Skin epidermis (tissue), 12 donors: ENCODE results near the gene SYT6.

Experiments used
- H3K27ac ChIP-seq, 21 experiments: fragments of 200-600 bp; sonication (generic) in 11 of 21; one replicate each; pipeline ENCODE4 v1.5.0; 2020; ENCODE audit warnings: mild to moderate bottlenecking in 3 of 21, inconsistent platforms in 2 of 21, moderate library complexity in 2 of 21
- H3K4me3 ChIP-seq, 7 experiments: fragments of 200-600 bp; sonication (generic) in 2 of 7; one replicate each; pipeline ENCODE4 v1.5.0; 2020; ENCODE audit warnings: inconsistent platforms in 2 of 7, mild to moderate bottlenecking in 2 of 7, moderate library complexity in 1 of 7

The SYT6 gene, protein sequence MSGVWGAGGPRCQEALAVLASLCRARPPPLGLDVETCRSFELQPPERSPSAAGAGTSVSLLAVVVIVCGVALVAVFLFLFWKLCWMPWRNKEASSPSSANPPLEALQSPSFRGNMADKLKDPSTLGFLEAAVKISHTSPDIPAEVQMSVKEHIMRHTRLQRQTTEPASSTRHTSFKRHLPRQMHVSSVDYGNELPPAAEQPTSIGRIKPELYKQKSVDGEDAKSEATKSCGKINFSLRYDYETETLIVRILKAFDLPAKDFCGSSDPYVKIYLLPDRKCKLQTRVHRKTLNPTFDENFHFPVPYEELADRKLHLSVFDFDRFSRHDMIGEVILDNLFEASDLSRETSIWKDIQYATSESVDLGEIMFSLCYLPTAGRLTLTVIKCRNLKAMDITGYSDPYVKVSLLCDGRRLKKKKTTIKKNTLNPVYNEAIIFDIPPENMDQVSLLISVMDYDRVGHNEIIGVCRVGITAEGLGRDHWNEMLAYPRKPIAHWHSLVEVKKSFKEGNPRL

GRCh38 chr1:114153261-114154145 lies at the start of gene SYT6:
TSS of gene SYT6 (minus strand) at chr1:114153869. CDS start at chr1:114153772, 97 bp downstream.
- H3K4me3 ChIP-seq, result peak within 1 kb of the TSS; percentile 9 to 37 (median 15)
- H3K27ac ChIP-seq, result no peak within 1 kb of the TSS

GRCh38 chr1:114201486-114201885 lies 47.8 kb upstream of the SYT6 start:
- no peak overlapping the region for H3K4me3 ChIP-seq
- H3K27ac ChIP-seq, result no peak overlapping the region

DNA sequence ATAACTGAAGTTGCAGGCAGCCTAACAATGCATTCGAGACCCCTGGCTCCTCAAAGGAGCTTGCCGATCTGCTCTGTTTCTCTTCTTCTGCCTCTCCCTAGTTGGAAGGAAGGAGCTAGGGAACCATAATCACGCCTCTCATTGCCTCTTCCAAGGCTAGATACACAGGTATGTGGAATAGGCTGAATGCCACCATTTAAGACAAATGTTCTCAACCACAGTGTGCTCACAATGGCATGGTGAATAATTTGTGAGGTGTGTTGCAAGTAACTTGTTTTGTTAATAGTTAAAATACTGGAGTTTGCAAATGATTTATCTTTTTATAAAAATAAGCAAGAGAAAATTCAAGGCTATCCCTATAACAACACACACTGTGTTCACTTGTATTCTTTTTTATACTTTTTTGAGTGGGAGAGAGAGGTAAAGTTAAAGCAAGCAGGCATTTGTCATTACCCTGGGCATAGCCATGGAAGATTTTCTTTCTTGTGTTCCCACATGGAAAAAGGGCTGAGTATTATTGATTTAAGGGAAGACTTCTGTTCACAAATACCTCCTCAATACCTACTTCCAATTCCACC lies 45.4 kb upstream of the SYT6 start:
- Histone ChIP-seq H3K4me3 (no peak overlapping the region), H3K27ac (no peak overlapping the region)

DNA sequence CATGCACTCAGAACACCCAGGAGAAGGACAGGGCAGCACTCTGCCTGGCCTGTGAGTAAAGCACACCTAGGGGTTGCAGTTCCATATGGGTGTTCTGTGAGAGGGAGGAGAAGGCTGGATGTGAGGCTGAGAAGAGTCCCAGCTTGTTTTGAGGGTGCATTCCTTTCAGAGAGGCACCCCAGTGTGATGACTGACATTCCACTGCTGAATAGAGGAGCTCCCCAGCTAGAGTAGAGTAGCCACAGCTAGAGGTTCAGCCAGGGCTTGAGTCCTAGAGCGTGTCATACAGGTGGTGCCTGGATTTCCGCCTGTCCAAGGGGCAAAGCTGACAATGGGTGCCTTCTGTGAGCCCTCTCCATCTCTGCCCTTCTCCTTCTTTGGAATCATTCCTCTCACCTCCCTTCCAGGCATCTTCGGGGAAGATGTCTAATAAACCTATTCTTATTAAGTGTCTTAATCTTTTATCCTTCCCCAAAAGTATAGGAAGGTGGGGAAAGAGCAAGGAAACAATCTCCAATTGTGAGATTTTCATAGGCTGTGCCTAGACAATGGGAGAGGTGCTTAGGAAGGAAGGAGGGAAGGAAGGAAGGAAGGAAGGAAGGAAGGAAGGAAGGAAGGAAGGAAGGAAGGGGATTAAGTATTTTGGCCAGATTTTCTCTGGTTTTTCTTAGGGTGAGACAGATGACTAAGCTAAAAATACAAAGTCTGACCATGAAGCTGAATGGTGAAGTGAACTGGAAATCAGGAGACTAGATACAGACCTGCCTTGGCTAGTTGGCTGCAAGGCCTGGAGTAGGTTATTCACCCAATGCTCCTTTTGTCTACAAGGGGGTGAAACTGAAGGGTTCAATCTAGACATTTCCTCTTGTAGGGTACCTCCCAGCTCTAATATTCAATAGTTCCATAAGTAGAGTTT lies 43.6 kb upstream of the SYT6 start:
- Histone ChIP-seq H3K27ac (no peak overlapping the region), H3K4me3 (no peak overlapping the region)

GRCh38 chr1:114195819-114196218 lies 42.1 kb upstream of the SYT6 start:
- no peak overlapping the region for H3K27ac ChIP-seq
- no peak overlapping the region for H3K4me3 ChIP-seq

DNA sequence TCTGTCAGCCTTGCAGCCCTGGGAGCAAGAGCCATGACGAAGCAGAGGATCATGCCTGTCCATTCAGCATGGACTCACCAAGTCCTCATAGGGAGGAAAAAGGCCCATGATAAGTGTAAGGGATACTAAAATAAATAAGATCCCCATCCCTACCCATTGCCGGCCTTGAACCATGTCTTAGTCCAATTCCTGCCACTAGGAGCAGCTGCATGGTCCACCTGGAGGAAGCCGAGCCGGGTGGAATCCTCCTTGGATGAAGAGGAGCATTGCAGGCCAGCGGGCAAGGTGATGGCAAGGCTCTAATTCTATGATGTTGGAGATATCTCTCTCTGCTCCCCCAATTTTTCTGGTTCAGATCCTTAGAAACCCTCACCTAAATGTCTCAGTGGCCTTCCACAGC lies 38.7 kb upstream of the SYT6 start:
- no peak overlapping the region for H3K4me3 ChIP-seq
- no peak overlapping the region for H3K27ac ChIP-seq

- Histone ChIP-seq H3K27ac (no peak overlapping the region), H3K4me3 (no peak overlapping the region)
Observed at GRCh38 chr1:114189398-114189797, 35.7 kb upstream of the SYT6 start.

GRCh38 chr1:114181356-114181755 lies 27.7 kb upstream of the SYT6 start:
- H3K4me3 ChIP-seq, result no peak overlapping the region

GRCh38 chr1:114180742-114181141 lies 27.1 kb upstream of the SYT6 start:
- Histone ChIP-seq H3K27ac (no peak overlapping the region), H3K4me3 (no peak overlapping the region)

More at GRCh38 chr1:114181356-114181755, 27.7 kb upstream of the SYT6 start:
- H3K27ac ChIP-seq, result no peak overlapping the region

GRCh38 chr1:114178936-114179335 lies 25.3 kb upstream of the SYT6 start:
- H3K4me3 ChIP-seq, result no peak overlapping the region
- H3K27ac ChIP-seq, result no peak overlapping the region

DNA sequence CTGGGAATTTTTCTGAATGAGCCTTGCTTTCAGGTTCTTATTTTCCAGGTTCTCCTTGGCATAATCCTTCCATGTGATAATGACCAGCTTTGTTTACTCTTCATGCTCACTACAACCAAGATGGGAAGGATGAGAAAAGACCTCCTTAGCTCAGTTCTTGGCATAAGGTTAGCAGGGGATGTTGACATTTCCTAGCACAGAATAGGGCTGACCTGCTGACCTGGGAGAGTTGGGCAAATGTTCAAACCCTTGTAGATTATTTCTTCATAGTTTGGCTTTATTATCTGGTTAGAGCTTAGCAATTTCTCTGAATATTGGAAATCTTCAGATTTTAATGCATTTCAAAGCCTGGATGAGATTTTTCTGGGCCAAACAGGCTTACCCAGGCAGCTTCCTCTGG lies 23.6 kb upstream of the SYT6 start:
- Histone ChIP-seq H3K27ac (no peak overlapping the region), H3K4me3 (no peak overlapping the region)

DNA sequence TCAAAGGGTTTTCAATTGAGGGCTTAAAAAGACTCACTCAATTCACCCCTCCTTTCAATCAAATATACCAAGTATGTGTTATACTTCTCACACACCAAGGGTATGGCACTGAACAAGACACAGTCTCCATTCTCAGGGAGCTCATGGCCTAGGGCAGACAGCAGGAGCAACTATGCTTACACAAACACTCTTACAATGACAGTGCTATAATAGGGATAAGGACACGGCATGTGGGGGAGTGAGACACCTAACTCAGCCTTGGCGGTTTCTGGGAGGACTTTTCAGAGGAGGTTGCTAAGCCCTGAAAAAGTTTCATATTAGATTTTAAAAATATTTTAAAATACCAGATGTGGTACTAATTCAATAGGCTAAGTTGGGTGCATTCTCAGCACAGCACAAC lies 22.7 kb upstream of the SYT6 start:
- H3K4me3 ChIP-seq, result no peak overlapping the region
- H3K27ac ChIP-seq, result no peak overlapping the region

DNA sequence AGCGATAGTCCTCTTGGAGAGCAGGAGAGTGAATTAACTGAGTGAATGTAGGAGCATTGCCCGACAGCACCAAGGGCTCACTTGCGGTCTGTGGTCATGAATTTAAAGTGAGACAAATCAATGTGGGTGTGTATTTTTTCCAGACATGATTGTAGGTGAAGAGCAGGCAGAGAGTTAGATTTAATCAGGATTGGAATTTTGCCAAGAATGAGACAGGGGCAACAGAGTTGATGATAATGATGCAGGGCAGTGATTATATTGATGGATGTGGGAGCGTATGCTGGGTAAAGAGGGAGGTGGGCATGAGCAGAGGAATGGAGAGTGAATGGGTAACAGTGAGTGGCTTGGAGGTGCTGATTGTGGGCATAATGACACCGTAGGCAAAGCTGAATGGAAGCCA lies 20.0 kb upstream of the SYT6 start:
- H3K27ac ChIP-seq, result no peak overlapping the region
- H3K4me3 ChIP-seq, result no peak overlapping the region

GRCh38 chr1:114169509-114169908 lies 15.8 kb upstream of the SYT6 start:
- Histone ChIP-seq H3K4me3 (no peak overlapping the region), H3K27ac (no peak overlapping the region)

DNA sequence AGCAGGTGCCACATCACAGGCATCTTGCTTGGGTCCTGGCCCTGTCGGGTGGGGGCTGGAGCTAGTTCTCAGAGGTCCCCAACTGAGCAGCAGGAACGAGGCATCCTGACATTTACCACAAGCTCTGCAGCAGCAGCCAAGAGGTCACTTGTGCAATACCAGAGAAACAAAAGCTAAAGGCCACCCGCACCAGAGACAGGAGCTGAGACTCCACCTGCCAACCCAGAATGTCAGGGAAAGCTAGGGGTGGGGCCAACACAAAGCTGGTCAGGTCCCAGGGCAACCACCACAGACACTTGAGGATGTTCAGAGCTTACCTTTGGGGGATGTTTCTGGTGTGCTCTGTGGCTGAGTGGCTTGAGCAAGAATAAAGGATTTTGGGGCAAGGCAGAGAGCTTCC lies 13.6 kb upstream of the SYT6 start:
- Histone ChIP-seq H3K27ac (no peak overlapping the region), H3K4me3 (no peak overlapping the region)

- Histone ChIP-seq H3K4me3 (no peak overlapping the region), H3K27ac (no peak overlapping the region)
Observed at GRCh38 chr1:114164840-114165543, 11.3 kb upstream of the SYT6 start.

- no peak overlapping the region for H3K4me3 ChIP-seq
- no peak overlapping the region for H3K27ac ChIP-seq
Observed at GRCh38 chr1:114159941-114160340, 6.3 kb upstream of the SYT6 start.

DNA sequence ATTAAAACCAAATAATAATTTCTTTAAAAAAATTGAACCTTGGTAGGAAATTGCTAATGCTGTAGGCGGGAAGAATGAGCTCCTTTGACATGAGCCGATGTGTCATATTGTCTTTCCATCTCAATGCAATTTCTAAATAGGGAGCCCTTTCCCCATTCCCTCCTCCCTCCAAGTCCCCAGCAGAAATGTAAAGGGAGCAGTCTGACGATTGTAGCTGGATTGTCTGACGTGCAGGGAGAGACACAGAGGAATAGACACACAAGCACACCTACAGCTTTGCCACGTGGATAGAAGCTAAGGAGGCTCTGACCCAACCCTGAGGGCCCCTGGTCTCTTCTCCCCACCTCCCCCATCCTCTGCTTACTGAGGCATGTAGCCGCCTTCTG lies 3.6 kb upstream of the SYT6 start:
- H3K4me3 ChIP-seq, result no peak overlapping the region

More for the DNA sequence above, 3.6 kb upstream of the SYT6 start:
- no peak overlapping the region for H3K27ac ChIP-seq
